Endothelial cell of umbilical vein (primary cell): Measurements from ENCODE around the gene GLIS2. TPM values are rescaled to one million over a fixed set of nuclear protein-coding genes. Genes with fewer than 3 reads are reported as not detected.

ENCODE experiments used
- BruUV-seq: library from RNA; stranded (reverse); fragments of 400-500 nt; replicated peaks from 2 replicates; lab custom pipeline; 2021; lab: Mats Ljungman, UMichigan
- CTCF ChIA-PET: fragments of 300-600, 350-600 bp; sonication (Branson Sonifier 250); formaldehyde crosslinking; loops from one replicate; lab custom pipeline; 2021; ENCODE audit warnings: antibody characterized with exemption, inconsistent platforms; lab: Charles Lee
- POLR2A ChIA-PET: fragments of 300-600, 350-600 bp; sonication (Branson Sonifier 250); formaldehyde crosslinking; loops from one replicate; lab custom pipeline; 2021; ENCODE audit warnings: antibody characterized with exemption, inconsistent platforms; lab: Charles Lee
- DNase-seq: peaks from one replicate; pipeline ENCODE4 v3.0.0-alpha.2; 2011; ENCODE audit warnings: low read depth, low spot score
- FAIRE-seq: peaks from 2 replicates; lab custom pipeline; 2011; peaks lifted over from hg19 to GRCh38; lab: Jason Lieb, UNC
- H2AFZ ChIP-seq: 2 replicates; pipeline ENCODE4 v1.6.0; 2012; ENCODE audit warnings: low read depth, low read length, control low read depth, inconsistent platforms
- H3K27ac ChIP-seq: 2 replicates; pipeline ENCODE4 v1.5.1; 2011; ENCODE audit warnings: low read depth, mild to moderate bottlenecking, control low read depth, low read length, moderate library complexity; ENCODE audit not compliant: insufficient read depth
- H3K27me3 ChIP-seq, 2 experiments: 2 replicates each; pipeline versions ENCODE4 v1.6.0 to v1.6.1; 2011; ENCODE audit warnings: low read length in 2 of 2, mixed read lengths in 1 of 2; ENCODE audit not compliant: control insufficient read depth in 2 of 2, insufficient read depth in 2 of 2
- H3K36me3 ChIP-seq, 2 experiments: 2 replicates in 1 of 2; 3 replicates in 1 of 2; pipeline ENCODE4 v1.5.1; 2011; ENCODE audit warnings: low read length in 2 of 2, mild to moderate bottlenecking in 1 of 2, moderate library complexity in 1 of 2; ENCODE audit not compliant: control insufficient read depth in 2 of 2, insufficient read depth in 2 of 2; ENCODE audit errors: extremely low read depth in 1 of 2
- H3K4me1 ChIP-seq: 3 replicates; pipeline ENCODE4 v1.5.1; 2011; ENCODE audit warnings: mild to moderate bottlenecking, low read length; ENCODE audit not compliant: control insufficient read depth, insufficient read depth; ENCODE audit errors: extremely low read depth
- H3K4me2 ChIP-seq: 2 replicates; pipeline ENCODE4 v1.6.1; 2011; ENCODE audit warnings: low read length, control low read depth, mixed read lengths; ENCODE audit not compliant: insufficient read depth
- H3K4me3 ChIP-seq, 3 experiments: fragments of 200-600 bp in 1 of 3; sonication (generic), shearing (Covaris generic) in 1 of 3; replicated peaks in 1 of 3; 2 replicates each; pipeline ENCODE4 v1.5.1; 2011 to 2016; ENCODE audit warnings: control low read depth in 3 of 3, low read length in 3 of 3, mild to moderate bottlenecking in 2 of 3, inconsistent platforms in 1 of 3, low read depth in 1 of 3, moderate library complexity in 1 of 3; ENCODE audit not compliant: insufficient read depth in 1 of 3
- H3K79me2 ChIP-seq: 2 replicates; pipeline ENCODE4 v1.6.0; 2012; ENCODE audit warnings: low read length, inconsistent platforms; ENCODE audit not compliant: control insufficient read depth, insufficient read depth
- H3K9ac ChIP-seq: replicated peaks from 2 replicates; pipeline ENCODE3; 2011; ENCODE audit warnings: low read length, control low read depth; ENCODE audit not compliant: insufficient read depth; ENCODE audit errors: extremely low read depth
- H3K9me1 ChIP-seq: replicated peaks from 3 replicates; pipeline ENCODE4 v1.6.0; 2011; ENCODE audit warnings: mild to moderate bottlenecking, low read length; ENCODE audit not compliant: control insufficient read depth, insufficient read depth; ENCODE audit errors: extremely low read depth
- H3K9me3 ChIP-seq: replicated peaks from 2 replicates; pipeline ENCODE4 v1.5.1; 2012; ENCODE audit warnings: low read length, inconsistent platforms; ENCODE audit not compliant: control insufficient read depth, insufficient read depth
- H4K20me1 ChIP-seq: replicated peaks from 2 replicates; pipeline ENCODE3; 2011; ENCODE audit warnings: mild to moderate bottlenecking, low read length; ENCODE audit not compliant: control insufficient read depth, insufficient read depth; ENCODE audit errors: extremely low read depth
- EZH2 ChIP-seq: IDR thresholded peaks from 2 replicates; pipeline ENCODE4 v1.6.1; 2012; ENCODE audit warnings: borderline replicate concordance, low read depth, mild to moderate bottlenecking, moderate library complexity, low read length, inconsistent platforms; ENCODE audit not compliant: severe bottlenecking
- FOS ChIP-seq: IDR thresholded peaks from 2 replicates; pipeline ENCODE4 v1.6.1; 2011; ENCODE audit warnings: mild to moderate bottlenecking, low read length, moderate library complexity, borderline replicate concordance; ENCODE audit not compliant: insufficient read depth
- GATA2 ChIP-seq: IDR thresholded peaks from 2 replicates; pipeline ENCODE4 v1.7.0; 2011; ENCODE audit warnings: low read depth, mild to moderate bottlenecking, moderate library complexity, mixed read lengths, low read length; ENCODE audit not compliant: insufficient read length, insufficient read depth
- JUN ChIP-seq: IDR thresholded peaks from 2 replicates; pipeline ENCODE4 v1.6.1; 2011; ENCODE audit warnings: borderline replicate concordance, low read depth; ENCODE audit not compliant: insufficient read length, insufficient read depth
- MYC ChIP-seq: IDR thresholded peaks from one replicate; pipeline ENCODE4 v1.6.1; 2011; ENCODE audit warnings: mild to moderate bottlenecking, low read depth, low read length
- POLR2A ChIP-seq: IDR thresholded peaks from 2 replicates; pipeline ENCODE4 v1.6.1; 2012; ENCODE audit warnings: low read depth, mild to moderate bottlenecking, control low read depth, low read length
- POLR2AphosphoS5 ChIP-seq: IDR thresholded peaks from 2 replicates; pipeline ENCODE4 v1.6.1; 2012; ENCODE audit warnings: low read depth, mild to moderate bottlenecking, control low read depth, low read length, moderate library complexity; ENCODE audit not compliant: insufficient read depth
- dilution Hi-C: fragments of 300-500 bp; cut with MboI; formaldehyde crosslinking; loops from one replicate; pipeline ENCODE4 v1.15.0; 2019; ENCODE audit warnings: low sequenced_read_pairs; ENCODE audit not compliant: extremely low pct_ligation_motif_present
- intact Hi-C: fragments of 100-400 bp; cut with micrococcal nuclease; formaldehyde crosslinking; loops from one replicate; pipeline ENCODE4 v1.10.0; 2022
- polyA plus RNA-seq, 4 experiments: library from polyadenylated mRNA; depleted of rRNA in 3 of 4; stranded (reverse) in 3 of 4; unstranded in 1 of 4; fragments of >200 nt; gene quantifications; 2 replicates each; pipeline versions ENCODE4 v1.2.1 to v1.2.3, GENCODE V29; 2011 to 2012; ENCODE audit warnings: missing spikeins in 1 of 4
- total RNA-seq: library from RNA; stranded (reverse); gene quantifications from 2 replicates; pipeline ENCODE4 v1.2.3, GENCODE V29; 2021
- TF ChIP-seq, protein P1 (sequence below), 2 donors: IDR thresholded peaks; 1 replicate in 1 of 2; 2 replicates in 1 of 2; pipeline ENCODE4 v1.5.1; 2011; ENCODE audit warnings: low read length in 2 of 2, mild to moderate bottlenecking in 2 of 2, moderate library complexity in 2 of 2, control low read depth in 1 of 2, inconsistent platforms in 1 of 2, low read depth in 1 of 2; ENCODE audit not compliant: insufficient read depth in 1 of 2; ENCODE audit errors: extremely low read depth in 1 of 2
- TF ChIP-seq, protein P2 (sequence below): IDR thresholded peaks from 2 replicates; pipeline ENCODE4 v1.6.1; 2011; ENCODE audit not compliant: insufficient read depth, insufficient read length

GLIS2 gene
- total and polyA plus RNA-seq, 2 donors (not counting 3 experiments of a cell fraction or from before 2014, with no cell fraction given) = 4.6 to 10.1 TPM

DNA sequence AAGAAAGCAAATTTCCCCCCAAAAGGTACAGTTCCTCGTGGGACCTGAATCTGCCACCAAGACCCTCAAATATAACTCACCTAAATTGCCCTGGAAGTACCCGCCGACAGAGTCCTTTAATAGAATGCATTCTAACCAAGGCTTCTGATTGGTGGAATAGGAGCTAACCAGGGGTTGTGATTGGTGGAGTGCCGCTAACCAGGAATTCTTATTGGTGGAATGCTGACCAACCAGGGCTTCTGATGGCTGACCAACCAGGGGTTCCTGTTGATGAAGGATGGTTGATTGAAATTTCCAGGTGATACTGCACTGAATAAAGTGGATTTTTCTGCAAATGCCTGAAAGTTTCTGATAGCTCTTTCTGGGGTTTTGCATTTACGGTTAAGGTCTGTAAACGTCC lies 49.5 kb upstream of the GLIS2 start:
- dilution Hi-C loops (no loop called here), intact Hi-C loops (no loop called here)
- Histone ChIP-seq H3K4me2 (no peak overlapping the region), H3K36me3 (no peaks in the 10 kb centered on the region), H3K27ac (no peak overlapping the region), H3K4me1 (peaks cover 7% of the 10 kb centered on the region), H4K20me1 (no peaks in the 10 kb centered on the region), H3K9me1 (no peaks in the 10 kb centered on the region), H3K4me3 (no peak overlapping the region), H3K79me2 (peaks cover 24% of the 10 kb centered on the region), H3K27me3 (no peaks in the 10 kb centered on the region), H2AFZ (no peak overlapping the region), H3K9ac (no peak overlapping the region), H3K9me3 (no peaks in the 10 kb centered on the region)
- CTCF ChIA-PET = interaction anchor here (1.0 to 2.5 kb wide), 3 partner anchors 12 to 66 kb away, joined by 3 to 21 read pairs (median 5); no protein-coding TSS in a partner anchor
- no TSS peak for BruUV-seq
- TF ChIP-seq MYC (no peak), EZH2 (no peak), JUN (no peak), POLR2AphosphoS5 (no peak), POLR2A (no peak), GATA2 (no peak), FOS (no peak)
- TF ChIP-seq, protein P1, sequence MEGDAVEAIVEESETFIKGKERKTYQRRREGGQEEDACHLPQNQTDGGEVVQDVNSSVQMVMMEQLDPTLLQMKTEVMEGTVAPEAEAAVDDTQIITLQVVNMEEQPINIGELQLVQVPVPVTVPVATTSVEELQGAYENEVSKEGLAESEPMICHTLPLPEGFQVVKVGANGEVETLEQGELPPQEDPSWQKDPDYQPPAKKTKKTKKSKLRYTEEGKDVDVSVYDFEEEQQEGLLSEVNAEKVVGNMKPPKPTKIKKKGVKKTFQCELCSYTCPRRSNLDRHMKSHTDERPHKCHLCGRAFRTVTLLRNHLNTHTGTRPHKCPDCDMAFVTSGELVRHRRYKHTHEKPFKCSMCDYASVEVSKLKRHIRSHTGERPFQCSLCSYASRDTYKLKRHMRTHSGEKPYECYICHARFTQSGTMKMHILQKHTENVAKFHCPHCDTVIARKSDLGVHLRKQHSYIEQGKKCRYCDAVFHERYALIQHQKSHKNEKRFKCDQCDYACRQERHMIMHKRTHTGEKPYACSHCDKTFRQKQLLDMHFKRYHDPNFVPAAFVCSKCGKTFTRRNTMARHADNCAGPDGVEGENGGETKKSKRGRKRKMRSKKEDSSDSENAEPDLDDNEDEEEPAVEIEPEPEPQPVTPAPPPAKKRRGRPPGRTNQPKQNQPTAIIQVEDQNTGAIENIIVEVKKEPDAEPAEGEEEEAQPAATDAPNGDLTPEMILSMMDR (IDR thresholded peaks at IDR 0.05; ENCODE audit: extremely low read depth in 1 of 2, insufficient read depth in 1 of 2, low read depth in 1 of 2, low read length in 2 of 2) = no peak
- TF ChIP-seq, protein P2, sequence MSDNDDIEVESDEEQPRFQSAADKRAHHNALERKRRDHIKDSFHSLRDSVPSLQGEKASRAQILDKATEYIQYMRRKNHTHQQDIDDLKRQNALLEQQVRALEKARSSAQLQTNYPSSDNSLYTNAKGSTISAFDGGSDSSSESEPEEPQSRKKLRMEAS = no peak
- FAIRE-seq = no peak
- no peak for DNase-seq
- POLR2A ChIA-PET = interaction anchor here (0.6 kb wide), 1 partner anchor 193 kb away, joined by 3 read pairs; no protein-coding TSS in a partner anchor
